ENCODE data around the gene RASAL2. TPM values are rescaled to one million over a fixed set of nuclear protein-coding genes. Genes with fewer than 3 reads are reported as not detected.

RASAL2 gene
- total RNA-seq, 1 experiment from 2014 or later, result 22.2 TPM

- H3K9me3 Mint-ChIP-seq, result peaks cover 11 to 12% of the 10 kb centered on the region in 2 experiments
- H3K27ac ChIP-seq (ENCODE audit: insufficient read length, low read depth, low read length), result no peak overlapping the region
Measured at GRCh38 chr1:178115260-178115659, 21.4 kb downstream of the RASAL2 start.

More at GRCh38 chr1:178115260-178115659, 21.4 kb downstream of the RASAL2 start:
- no peak overlapping the region; a peak in 1 of 7 replicates for H3K27ac Mint-ChIP-seq
- Histone ChIP-seq H3K4me2 (ENCODE audit: insufficient read depth, insufficient read length, low read length) (no peak overlapping the region), H3K27me3 (ENCODE audit: insufficient read depth, low read length) (no peaks in the 10 kb centered on the region), H3K18ac (ENCODE audit: insufficient read length, low read depth, low read length) (no peak overlapping the region), H2BK120ac (ENCODE audit: low read depth, low read length, poor library complexity, severe bottlenecking) (no peak overlapping the region), H2BK15ac (ENCODE audit: low read depth, low read length) (no peak overlapping the region), H3K9me3 (ENCODE audit: control insufficient read depth, low read depth, low read length) (no peaks in the 10 kb centered on the region), H2BK20ac (ENCODE audit: low read depth, low read length, poor library complexity, severe bottlenecking) (no peak overlapping the region), H3K4ac (ENCODE audit: low read depth, low read length) (no peak overlapping the region), H3K23me2 (ENCODE audit: insufficient read length, low read depth, low read length, poor library complexity, severe bottlenecking) (no peaks in the 10 kb centered on the region), H2AFZ (ENCODE audit: low read length) (no peak overlapping the region), H2BK5ac (ENCODE audit: insufficient read length, low read length) (no peak overlapping the region), H3K56ac (ENCODE audit: insufficient read length, low read depth, low read length) (no peak overlapping the region), H3T11ph (ENCODE audit: low read length) (no peak overlapping the region), H3K4me1 (ENCODE audit: insufficient read depth, low read length) (no peaks in the 10 kb centered on the region; the same call in 1 of the 2 replicates), H3K14ac (ENCODE audit: insufficient read depth, low read length) (no peak overlapping the region), H4K5ac (ENCODE audit: insufficient read length, low read depth, low read length) (no peak overlapping the region), H2AK5ac (ENCODE audit: insufficient read length, low read length) (no peak overlapping the region), H3K79me2 (ENCODE audit: insufficient read depth, low read length) (peaks cover 2% of the 10 kb centered on the region; the same call in 1 of the 2 replicates), H4K20me1 (ENCODE audit: control insufficient read depth, insufficient read depth, insufficient read length) (no peaks in the 10 kb centered on the region), H4K91ac (ENCODE audit: insufficient read length, low read depth, low read length) (no peak overlapping the region), H3K79me1 (ENCODE audit: insufficient read depth, low read depth, low read length, poor library complexity, severe bottlenecking) (no peaks in the 10 kb centered on the region), H3K23ac (ENCODE audit: insufficient read length, low read depth, low read length) (no peak overlapping the region), H4K8ac (replicated peaks; ENCODE audit: insufficient read length, low read depth, low read length) (no peak overlapping the region), H2BK12ac (ENCODE audit: insufficient read length, low read depth, low read length) (no peak overlapping the region), H3K9ac (ENCODE audit: extremely low read depth, insufficient read length, low read length) (no peak overlapping the region)
- no peak overlapping the region for H3K4me3 Mint-ChIP-seq
- H3K4me1 Mint-ChIP-seq, result peaks cover 5 to 12% of the 10 kb centered on the region in 2 experiments
- TF ChIP-seq CTCF (conservative IDR thresholded peaks at IDR 0.05), result no peak
- DNase-seq, result no peak
- H3K36me3 Mint-ChIP-seq (ENCODE audit: insufficient read depth in 1 of 3, low read depth in 3 of 3), result peaks cover 12 to 18% (median 17%) of the 10 kb centered on the region in 3 experiments; a peak in 6 of 7 replicates
- H3K27me3 Mint-ChIP-seq (ENCODE audit: low read depth), result no peaks in the 10 kb centered on the region
